GM18870 (cell line): ENCODE data around the gene TTC32.
A peak's percentile ranks its signal among the peaks of the same experiment; 100 is the strongest.
"Not testable (repeated sequence)": the region's sequence is repeated elsewhere in the genome, so short reads cannot be mapped to it uniquely, and the experiment has no call there.

Experiments used
- ATAC-seq: cut with Tn5 transposase; IDR thresholded peaks from one replicate; pipeline ENCODE4 v1.9.1; 2021; ENCODE audit warnings: moderate library complexity; ENCODE audit not compliant: unreplicated experiment

Gene TTC32

DNA sequence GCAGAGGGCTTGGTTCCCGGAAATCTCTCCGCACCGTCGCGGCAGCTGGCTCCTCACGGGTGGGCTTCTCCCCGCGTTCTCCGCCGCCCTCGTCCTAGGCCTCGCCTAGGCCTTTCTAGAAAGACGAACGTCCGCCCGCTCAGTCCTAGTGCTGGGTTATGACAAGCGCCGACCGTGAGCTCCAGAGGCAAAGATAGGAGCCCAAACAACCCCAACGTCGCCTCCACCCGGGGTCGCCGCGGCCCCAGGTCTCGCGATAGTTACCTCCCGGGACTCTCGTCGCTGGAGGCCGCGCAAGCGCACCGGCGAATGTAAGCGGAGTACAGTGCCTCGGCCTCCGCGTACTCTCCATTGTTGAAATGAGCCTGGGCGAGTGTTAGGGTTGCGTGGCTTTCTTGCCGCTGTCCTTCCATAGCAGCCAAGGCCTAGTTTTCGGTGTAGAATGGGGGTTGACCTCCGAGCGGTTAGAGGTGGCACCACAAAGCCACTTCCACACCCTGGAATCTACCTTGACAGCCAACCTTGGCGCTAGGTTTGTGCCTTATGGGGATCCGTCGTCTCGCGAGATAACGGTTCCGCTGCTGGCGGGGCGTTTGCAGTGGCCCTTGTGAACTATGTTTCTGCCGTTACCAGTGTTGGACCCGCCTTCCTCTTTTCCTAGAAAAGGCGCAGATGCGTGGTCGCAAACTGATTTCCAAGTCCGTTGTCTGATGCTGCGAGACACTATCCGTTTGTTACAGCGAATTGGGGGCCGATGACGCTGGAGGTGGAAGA lies at the start of gene TTC32:
TSS of gene TTC32 (minus strand) at position 542 of the 774 bp plus-strand sequence. CDS start at position 413, 129 bp downstream.
- ATAC-seq, result peak; percentile 66

DNA sequence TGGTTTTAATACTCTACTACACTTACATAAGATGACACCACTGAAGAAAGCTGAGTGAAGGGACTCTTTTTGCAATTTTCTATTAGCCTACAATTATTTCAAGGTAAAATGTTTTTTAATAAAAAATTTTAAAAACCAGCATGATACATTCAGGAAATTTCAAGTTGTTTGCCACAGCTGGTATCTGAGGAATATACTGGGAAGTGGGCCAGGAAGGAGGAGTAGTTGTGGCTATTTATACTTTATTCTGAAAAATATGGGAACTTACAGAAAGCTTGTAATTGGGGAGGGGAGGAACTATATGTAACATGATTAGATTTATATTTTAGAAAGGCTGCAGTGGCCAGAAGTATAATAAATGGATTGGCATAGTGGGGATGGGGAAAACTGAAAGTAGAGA lies 47.3 kb upstream of the TTC32 start:
- no peak for ATAC-seq

DNA sequence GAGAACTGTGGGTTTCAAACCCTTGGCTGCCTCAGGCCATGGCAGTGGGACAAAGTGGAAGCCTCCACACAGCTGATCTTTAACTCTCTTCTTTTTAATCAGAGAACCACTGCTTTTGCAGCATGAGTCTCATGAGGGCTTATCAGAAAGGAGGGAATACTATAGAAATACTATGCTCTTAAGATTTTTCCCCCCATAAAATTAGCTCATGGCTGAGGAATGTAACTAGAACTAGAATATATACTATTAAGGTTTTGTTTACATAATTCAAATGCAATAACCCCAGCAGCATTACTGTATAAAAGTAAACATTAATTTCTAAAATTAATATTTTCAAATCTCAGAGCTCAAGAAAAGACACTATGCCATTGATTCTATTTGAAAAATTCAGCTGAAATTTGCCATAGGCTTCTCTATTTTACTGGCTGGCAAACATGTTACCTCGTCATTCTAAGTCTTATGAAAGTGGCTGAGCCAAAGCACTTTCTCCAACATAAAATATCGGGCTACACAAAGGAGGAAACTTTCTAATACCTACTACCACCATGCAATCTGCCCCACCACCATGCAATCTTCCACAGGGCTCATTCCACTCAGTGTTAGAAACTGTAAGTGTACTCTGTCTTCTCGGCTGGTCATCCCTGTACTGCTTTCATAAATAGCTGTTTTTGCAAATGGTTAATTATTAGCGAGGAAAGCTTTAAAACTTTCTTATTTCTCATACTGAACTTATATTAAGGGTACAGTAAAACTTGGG lies 45.6 kb upstream of the TTC32 start:
- no peak for ATAC-seq

DNA sequence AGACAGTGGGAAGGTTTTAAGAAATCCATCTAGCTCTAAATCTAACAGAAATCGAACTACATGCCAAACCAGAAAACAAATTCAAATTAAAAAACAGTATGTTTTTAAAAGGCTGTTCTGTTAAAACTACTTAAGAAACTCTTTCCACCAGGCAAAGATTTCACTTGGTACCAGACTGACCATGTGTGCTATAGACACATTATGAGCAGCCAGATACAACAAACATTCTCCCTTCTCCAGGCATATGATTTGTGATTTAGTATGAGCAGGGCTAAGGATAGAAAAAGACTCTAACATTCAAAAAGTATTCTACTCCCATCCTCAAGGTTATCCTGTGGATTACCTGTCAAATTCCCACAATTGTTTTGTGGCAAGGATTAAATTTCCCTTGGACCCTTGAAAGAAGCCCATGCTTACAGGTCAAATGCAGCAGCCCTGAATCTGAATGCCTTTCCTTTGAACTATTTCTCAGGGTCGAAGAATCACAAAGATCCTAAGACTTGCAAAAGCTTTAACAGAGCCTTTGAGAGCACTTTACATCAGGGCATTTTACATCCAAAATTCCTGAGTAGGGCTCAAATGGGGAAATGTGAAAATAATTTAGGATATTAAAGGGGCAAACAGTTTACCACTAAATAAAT lies 42.5 kb upstream of the TTC32 start:
- no peak for ATAC-seq

DNA sequence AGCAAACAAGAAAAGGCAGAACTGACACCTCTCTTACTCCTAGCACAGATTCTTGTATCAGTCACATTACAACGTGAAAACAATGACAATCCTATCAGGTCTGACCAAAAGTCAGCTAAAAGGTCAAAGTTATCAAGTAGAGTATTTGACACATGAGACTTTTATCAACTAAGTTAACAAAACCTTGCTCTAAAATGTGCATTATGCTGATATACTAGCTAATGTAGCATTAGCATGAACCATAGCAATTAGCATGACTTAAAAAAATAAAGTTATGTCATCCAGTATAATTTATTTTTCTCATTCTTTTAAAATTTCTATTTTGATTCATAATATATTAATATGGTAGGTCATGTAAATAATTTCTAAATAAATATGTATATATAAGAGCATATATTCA lies 41.4 kb upstream of the TTC32 start:
- ATAC-seq, result no peak

DNA sequence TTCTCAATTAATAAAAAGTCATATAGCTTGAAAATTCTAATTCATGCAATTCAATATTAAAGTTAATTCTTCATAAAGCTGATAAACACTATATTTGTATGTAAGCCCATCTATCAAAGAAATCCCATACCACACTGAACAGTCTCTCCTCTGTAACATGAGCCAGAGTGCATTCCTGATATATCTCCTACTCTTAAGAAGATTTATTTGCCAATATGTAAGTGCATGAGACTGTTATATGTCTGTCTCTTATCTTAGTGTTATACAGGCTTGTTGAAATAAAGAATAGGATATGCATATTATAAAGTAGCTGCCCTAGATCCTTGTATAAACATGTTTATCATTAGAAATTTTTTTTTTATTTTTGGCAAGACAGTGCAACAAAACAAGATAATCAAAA lies 40.4 kb upstream of the TTC32 start:
- no peak for ATAC-seq

DNA sequence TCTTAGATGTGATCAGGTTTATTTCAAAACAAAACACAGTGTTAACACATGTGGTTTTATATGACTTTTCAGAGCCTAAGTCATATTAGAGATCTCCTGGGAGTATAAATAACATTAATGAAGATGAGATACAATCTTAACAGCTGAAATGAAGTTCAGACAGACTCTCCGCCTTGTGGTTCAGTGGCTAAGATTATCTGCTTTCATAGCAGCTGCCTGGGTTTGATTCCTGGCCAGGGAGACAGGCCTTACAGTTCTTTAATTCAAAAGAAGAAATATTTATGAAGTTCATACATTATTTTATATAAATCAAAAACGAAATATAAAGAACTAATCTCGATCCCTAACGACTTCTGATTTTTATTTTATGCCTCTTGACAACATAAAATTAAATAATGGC lies 35.2 kb upstream of the TTC32 start:
- ATAC-seq, result no peak

DNA sequence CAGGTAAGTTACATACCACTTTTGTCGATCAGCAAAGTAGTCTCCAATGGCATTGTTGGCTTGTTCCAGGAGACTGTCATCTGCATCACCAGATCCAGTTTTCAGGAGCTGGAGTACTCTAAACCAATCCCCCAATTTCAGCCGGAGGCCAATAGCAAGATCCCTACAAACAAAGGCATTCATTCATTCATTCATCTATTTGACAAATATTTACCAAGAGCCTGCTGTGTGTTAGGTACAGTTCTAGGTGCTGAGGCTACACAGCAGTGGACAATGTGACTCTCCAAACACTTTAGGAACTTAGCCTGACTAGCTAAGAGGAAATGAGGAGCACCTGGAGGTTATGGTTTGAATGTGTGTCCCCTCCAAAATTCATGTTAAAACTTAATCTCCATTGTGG lies 34.4 kb upstream of the TTC32 start:
- ATAC-seq, result no peak

DNA sequence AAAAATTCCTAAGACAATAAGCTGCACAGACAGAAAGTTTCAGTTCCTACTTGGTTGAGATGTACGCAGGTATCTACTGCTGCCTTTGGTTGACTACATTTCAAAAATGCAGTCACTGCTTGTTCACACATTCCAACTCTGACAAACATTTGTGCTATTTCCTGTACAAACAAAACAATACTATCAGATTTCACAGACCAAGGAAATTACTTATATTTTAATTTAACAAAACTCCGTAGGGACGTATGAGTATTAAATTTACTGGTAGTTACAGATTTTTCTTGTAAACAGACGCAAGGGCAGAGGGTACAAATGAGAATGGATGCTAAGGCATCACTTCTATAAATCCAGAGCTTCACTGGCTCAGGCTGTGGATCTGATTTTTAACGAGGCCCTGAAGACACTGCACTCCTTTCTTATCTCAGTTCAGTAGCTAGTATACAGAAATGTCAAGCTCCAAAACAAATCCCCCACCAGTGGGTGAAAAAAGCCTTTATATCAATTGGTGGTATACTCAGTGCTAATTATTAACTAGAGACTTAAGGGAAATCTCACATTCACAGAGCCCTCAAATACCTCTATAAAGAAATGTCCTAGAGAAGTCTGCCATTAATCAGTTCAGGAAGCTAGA lies 31.7 kb upstream of the TTC32 start:
- ATAC-seq, result peak; percentile 94

DNA sequence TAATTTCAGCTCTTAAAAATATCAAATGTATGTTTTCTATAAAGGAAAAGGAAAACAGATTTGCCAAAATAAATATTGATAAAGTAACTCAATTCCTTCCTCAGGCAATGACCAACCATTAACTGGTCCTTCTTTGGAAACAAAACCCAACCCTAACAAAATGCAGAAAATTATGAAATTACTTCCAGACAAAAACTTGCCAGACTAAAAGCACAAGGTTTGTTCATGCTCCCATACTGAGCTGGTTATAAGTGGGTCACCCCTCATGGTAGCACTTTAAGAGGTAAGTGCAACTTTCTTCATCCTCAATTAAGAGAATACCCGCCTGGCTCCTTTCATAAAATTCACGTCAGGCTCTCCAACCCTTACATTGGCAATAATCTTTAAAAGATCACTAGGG lies 31.1 kb upstream of the TTC32 start:
- ATAC-seq, result peak; percentile 19

DNA sequence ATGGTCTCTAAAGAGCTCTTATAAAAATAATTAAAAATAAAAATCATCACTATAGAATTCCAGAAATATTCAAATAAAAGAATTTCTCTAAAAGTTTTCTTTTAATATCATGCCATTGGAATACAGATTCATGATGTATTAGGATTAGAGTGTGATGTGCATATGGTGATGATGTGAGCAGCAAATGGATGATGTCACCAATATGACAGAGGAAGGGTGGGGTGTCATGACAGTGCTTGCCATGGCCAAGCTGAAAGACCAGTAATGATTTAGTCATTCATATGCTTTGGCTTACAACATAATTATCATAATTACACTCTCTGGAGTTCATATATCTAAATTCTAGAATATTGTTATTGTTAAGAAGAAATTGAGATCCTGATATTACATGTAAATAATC lies 27.4 kb upstream of the TTC32 start:
- no peak for ATAC-seq

DNA sequence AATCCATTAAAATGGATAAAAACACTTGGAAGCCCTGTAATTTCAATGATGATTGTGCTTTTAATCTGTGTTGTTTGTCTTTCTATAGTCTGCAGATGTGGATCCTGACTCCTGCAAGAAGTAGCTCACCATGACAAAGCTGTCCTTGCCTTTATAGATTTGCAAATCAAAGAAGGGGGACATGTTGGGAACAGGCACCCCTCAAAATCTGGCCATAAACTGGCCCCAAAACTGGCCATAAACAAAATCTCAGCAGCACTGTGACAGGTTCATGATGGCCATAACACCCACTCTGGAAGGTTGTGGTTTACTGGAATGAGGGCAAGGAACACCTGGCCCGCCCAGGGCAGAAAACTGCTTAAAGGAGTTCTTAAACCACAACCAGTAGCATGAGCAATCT lies 26.0 kb upstream of the TTC32 start:
- not testable (repeated sequence) for ATAC-seq

DNA sequence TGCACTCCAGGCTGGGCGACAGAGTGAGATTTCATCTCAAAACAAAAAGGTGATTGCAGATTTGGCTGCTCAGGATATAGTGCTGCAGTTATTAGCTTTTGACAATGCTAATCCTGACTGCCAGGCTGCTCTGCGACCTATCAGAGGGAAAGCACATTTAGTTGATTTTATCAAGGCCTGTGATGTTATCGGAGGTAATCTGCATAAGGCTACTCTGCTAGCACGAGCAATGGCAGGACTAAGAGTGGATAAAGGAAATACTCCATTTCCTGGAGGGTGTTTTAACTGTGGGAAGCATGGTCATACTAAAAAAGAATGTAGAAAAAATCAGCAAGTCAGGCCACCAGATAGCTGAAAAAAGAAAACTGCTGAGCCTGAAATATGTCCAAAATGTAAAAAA lies 22.7 kb upstream of the TTC32 start:
- not testable (repeated sequence) for ATAC-seq

DNA sequence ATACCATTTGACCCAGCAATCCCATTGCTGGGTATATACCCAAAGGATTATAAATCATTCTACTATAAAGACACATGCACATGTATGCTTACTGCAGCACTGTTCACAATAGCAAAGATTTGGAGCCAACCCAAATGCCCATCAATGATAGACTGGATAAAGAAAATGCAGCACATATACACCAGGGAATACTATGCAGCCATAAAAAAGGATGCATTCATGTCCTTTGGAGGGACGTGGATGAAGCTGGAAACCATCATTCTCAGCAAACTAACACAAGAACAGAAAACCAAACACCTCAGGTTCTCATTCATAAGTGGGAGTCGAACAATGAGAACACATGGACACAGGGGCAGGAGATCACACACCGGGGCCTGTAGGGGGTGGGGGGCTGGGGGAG lies 20.4 kb upstream of the TTC32 start:
- ATAC-seq, result not testable (repeated sequence)

DNA sequence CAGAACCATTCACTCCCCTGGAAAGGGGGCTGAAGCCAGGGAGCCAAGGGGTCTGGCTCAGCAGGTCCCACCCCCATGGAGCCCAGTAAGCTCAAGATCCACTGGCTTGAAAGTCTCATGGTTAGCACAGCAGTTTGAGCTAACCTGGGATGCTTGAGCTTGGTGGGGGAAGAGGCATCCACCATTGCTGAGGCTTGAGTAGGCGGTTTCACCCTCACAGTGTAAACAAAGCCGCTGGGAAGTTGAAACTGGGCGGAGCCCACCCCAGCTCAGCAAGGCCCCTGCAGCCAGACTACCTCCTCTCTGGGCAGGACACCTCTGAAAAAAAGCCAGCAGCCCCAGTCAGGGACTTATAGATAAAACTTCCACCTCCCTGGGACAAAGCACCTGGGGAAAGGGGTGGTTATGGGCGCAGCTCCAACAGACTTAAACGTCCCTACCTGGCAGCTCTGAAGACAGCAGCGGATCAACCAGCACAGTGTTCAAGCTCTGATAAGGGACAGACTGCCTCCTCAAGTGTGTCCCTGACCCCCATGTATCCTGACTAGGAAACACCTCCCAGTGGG lies 14.7 kb upstream of the TTC32 start:
- no peak for ATAC-seq

DNA sequence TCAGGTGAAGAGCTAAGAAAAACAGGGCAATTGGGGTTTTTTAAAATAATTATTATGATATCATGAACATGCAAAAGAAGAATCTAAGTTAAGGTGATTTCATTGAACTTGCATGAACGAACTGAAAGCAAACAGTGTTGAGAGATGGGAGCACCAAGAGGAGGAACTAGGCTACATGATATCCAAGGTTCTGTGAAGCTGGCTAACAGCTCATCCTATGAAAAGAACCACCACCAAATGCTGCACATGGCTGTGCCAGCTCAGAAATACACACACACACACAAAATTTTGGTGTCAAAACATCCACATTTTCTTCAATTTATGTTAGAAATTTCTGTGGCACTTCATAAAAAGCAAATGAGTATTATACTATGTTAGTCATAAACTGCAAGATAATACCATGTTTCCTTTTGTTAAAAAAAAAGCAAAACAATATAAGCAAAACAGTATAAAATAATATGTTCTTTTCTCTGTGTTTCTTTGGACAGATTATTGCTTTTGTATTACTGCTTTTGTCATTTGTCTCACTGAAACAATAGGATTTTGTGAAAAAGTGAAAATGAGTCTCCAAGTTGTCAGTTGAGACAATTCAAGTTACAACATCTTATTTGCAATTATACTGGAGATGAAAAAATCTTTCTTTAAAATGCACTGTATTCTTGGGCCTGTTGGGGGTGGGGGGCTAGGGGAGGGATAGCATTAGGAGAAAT lies 12.6 kb upstream of the TTC32 start:
- no peak for ATAC-seq

DNA sequence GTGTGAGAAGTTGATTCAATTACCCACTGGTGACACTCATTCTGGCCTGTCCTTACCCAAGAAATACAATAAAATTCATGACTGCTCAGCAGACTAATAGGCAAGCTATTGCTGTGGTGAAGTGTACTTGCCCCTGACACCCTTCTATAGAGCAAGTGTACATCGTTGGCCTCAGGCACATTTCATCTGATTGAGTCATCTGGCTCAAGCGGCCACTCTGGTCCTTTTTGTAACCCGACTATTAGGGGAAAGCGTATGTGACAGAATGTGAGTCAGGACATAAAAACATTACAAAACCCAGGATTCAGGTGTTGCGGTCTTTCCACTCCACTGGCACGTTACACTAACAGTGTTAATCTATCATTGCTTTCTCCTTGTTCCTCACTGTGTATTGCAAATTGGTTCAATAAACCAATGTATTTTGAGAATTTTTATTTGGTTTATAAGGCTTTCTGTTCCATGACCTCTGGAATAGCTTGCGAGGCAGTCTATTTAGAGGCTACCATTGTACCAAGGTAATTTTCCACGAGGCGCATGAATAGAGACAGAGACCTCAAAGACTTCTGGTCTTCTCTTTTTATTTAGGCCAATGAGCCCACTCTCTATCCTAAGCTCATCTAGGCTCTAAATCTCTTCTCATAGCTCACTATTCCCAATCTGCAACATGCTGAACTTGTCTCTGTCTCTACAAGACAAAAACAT lies 10.2 kb upstream of the TTC32 start:
- ATAC-seq, result no peak

DNA sequence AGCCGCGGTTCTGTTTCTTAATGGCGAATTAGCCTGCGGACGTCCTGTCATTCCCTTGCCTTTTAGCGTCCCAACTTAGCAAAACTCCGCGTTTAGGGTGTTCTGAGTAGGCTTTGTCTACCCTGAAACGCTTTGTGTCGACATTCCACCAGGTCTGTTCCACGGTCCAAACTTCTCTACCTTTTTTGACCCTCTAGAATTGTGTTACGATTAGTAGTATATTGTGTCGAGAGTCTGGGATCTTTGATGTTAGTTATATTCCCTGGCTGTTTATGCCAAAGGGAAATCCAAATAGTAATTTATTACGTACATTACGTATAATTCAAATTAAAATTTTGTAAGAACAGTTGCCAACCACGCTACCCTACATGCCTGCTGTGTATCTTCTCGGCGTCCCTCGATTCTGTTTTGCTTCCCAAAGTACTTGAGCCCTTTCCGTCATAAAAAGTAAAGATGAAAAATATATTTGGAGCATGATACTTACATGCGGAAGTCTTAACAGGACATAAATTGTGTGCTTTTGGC lies 495 bp upstream of the TTC32 start:
- no peak for ATAC-seq

DNA sequence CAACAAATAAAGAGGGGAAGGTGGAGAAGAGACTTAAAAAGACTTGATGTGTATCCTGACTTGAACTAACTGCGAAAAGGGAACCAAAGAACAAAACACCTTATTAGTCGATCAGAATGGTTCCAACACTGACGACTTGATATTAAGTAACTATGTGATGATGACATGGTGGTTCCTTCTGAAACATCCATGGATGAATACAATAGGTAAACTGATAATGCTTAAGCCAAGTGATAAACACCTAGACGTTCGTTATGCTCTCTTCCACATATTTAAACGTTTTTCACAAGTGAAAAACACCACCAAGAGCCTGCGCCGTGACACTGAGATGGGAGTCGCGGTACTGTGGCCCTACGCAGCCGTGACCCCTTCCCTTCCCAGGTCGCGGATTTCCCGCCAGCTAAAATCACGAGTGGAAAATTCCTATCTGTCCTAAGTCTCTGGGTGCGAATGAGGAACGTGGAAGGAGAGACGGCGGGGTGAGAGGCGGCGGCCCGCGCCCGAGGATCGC lies 797 bp downstream of the TTC32 start:
- ATAC-seq, result no peak
